Smooth muscle cell (in vitro differentiated cells): Measurements from ENCODE around the gene PEAR1. TPM values are rescaled to one million over a fixed set of nuclear protein-coding genes. Genes with fewer than 3 reads are reported as not detected.

Experiments used
- DNase-seq: peaks from one replicate; lab custom pipeline; 2025; ENCODE audit not compliant: unreplicated experiment; lab: John Stamatoyannopoulos, UW
- H2AFZ ChIP-seq: fragments of 200-600 bp; sonication (generic); 2 replicates; pipeline ENCODE4 v1.6.0; 2016; ENCODE audit warnings: antibody characterized with exemption, low read depth, mild to moderate bottlenecking
- H3F3A ChIP-seq: fragments of 200-600 bp; sonication (generic); 2 replicates; pipeline ENCODE4 v1.6.0; 2017; ENCODE audit warnings: antibody characterized with exemption, low read depth
- H3K27ac ChIP-seq: fragments of 200-600 bp; sonication (generic); 2 replicates; pipeline ENCODE4 v1.5.1; 2016; ENCODE audit warnings: low read depth, mild to moderate bottlenecking
- H3K27me3 ChIP-seq: fragments of 200-600 bp; sonication (generic); 2 replicates; pipeline ENCODE4 v1.6.1; 2016; ENCODE audit warnings: low read depth, mild to moderate bottlenecking
- H3K36me3 ChIP-seq: fragments of 200-600 bp; sonication (generic); 2 replicates; pipeline ENCODE4 v1.5.1; 2016; ENCODE audit warnings: low read depth
- H3K4me1 ChIP-seq: fragments of 200-600 bp; sonication (generic); 2 replicates; pipeline ENCODE4 v1.5.1; 2016; ENCODE audit warnings: low read depth
- H3K4me2 ChIP-seq: fragments of 200-600 bp; sonication (generic); 2 replicates; pipeline ENCODE4 v1.6.0; 2016; ENCODE audit warnings: mild to moderate bottlenecking
- H3K4me3 ChIP-seq: fragments of 200-600 bp; sonication (generic); 2 replicates; pipeline ENCODE4 v1.5.1; 2016; ENCODE audit warnings: mild to moderate bottlenecking
- H3K79me2 ChIP-seq: fragments of 200-600 bp; sonication (generic); 2 replicates; pipeline ENCODE4 v1.6.0; 2016; ENCODE audit warnings: low read depth, mild to moderate bottlenecking
- H3K9ac ChIP-seq: fragments of 200-600 bp; sonication (generic); 2 replicates; pipeline ENCODE4 v1.6.0; 2016; ENCODE audit warnings: low read depth
- H3K9me3 ChIP-seq: fragments of 200-600 bp; sonication (generic); replicated peaks from 2 replicates; pipeline ENCODE4 v1.5.1; 2016; ENCODE audit warnings: low read depth
- H4K20me1 ChIP-seq: fragments of 200-600 bp; sonication (generic); 2 replicates; pipeline ENCODE4 v1.6.0; 2016; ENCODE audit warnings: low read depth
- WGBS: methylation state at CpG from one replicate; pipeline ENCODE4 v1.1.7; 2016; ENCODE audit warnings: low lambda C conversion rate; 5-methylcytosine and 5-hydroxymethylcytosine counted together
- polyA plus RNA-seq: library from polyadenylated mRNA; unstranded; fragments of >200 nt; fragmentation: Nextera tagmentation; extraction: Ambion mirVana; gene quantifications from 2 replicates; pipeline ENCODE4 v1.2.1, GENCODE V29; 2016
- total RNA-seq: library from RNA; depleted of rRNA; stranded (reverse); fragments of >200 nt; gene quantifications from 2 replicates; pipeline ENCODE4 v1.2.3, GENCODE V29; 2014
- TF ChIP-seq, protein P1 (sequence below): fragments of 200-600 bp; sonication (generic); IDR thresholded peaks from 2 replicates; pipeline ENCODE4 v1.5.1; 2017; ENCODE audit warnings: borderline replicate concordance, mild to moderate bottlenecking, antibody characterized with exemption; ENCODE audit not compliant: insufficient read depth, poor library complexity, severe bottlenecking

The PEAR1 gene
- total and polyA plus RNA-seq, 2 experiments from 2014 or later, result 2.3 to 3.7 TPM

DNA sequence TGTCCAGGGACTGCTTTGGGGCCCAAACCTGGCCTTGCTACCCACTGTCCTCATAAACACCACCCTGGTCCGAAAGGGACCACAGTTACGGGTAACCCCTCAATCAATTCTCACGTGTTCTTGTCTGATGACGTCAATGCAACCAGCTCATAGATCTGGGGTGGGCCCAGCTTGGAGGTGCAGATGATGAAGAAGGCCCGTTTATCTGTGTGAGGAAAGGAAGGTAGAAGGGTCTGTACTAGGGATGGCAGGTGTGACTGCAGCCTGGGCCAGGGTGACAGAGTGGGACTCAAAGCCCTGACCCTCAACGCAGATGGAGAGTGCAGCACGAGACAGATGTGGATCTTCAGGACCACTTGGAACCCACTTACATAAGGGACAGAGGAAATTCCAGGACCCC is 49.1 kb downstream of the PEAR1 start:
- TF ChIP-seq, protein P1, sequence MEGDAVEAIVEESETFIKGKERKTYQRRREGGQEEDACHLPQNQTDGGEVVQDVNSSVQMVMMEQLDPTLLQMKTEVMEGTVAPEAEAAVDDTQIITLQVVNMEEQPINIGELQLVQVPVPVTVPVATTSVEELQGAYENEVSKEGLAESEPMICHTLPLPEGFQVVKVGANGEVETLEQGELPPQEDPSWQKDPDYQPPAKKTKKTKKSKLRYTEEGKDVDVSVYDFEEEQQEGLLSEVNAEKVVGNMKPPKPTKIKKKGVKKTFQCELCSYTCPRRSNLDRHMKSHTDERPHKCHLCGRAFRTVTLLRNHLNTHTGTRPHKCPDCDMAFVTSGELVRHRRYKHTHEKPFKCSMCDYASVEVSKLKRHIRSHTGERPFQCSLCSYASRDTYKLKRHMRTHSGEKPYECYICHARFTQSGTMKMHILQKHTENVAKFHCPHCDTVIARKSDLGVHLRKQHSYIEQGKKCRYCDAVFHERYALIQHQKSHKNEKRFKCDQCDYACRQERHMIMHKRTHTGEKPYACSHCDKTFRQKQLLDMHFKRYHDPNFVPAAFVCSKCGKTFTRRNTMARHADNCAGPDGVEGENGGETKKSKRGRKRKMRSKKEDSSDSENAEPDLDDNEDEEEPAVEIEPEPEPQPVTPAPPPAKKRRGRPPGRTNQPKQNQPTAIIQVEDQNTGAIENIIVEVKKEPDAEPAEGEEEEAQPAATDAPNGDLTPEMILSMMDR, result no peak
- WGBS, result 93% methylated on average over 7 of the region's 7 CpGs
- H3K36me3 ChIP-seq, result no peaks in the 10 kb centered on the region

DNA sequence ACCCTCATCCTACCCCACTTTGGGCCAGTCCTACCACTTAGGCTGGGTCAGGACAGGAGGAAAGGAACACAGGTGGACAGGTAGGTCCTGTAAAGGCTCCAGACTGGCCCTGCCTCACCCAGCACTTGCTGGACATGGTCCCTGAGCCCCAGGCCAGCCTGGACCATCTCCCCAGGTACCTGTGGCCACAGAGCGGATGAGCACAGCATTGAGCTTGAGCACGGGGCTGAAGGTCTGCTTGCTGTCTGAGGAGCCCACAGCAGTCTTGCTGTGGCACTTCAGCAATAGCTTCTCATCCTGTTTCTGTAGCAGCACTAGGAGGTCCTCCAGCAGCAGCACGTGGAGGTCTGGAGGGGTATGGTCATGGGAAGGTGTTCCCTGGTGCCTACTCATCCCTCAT is 50.2 kb downstream of the PEAR1 start:
- H3K9ac ChIP-seq, result no peak overlapping the region
- no peak overlapping the region for H3K4me3 ChIP-seq
- 100% methylated on average over 3 of the region's 3 CpGs for WGBS
- H3K27me3 ChIP-seq, result no peaks in the 10 kb centered on the region
- TF ChIP-seq, protein P1, result no peak
- H3F3A ChIP-seq, result no peaks in the 10 kb centered on the region
- H3K36me3 ChIP-seq, result no peaks in the 10 kb centered on the region
- no peak for DNase-seq
- no peak overlapping the region for H2AFZ ChIP-seq
- H3K27ac ChIP-seq, result no peak overlapping the region
- H3K79me2 ChIP-seq, result no peaks in the 10 kb centered on the region
- no peaks in the 10 kb centered on the region for H4K20me1 ChIP-seq
- H3K9me3 ChIP-seq, result no peaks in the 10 kb centered on the region
- no peaks in the 10 kb centered on the region for H3K4me1 ChIP-seq
- H3K4me2 ChIP-seq, result no peak overlapping the region

More for the DNA sequence above, 49.1 kb downstream of the PEAR1 start:
- no peaks in the 10 kb centered on the region for H3F3A ChIP-seq
- no peaks in the 10 kb centered on the region for H3K27me3 ChIP-seq
- H3K79me2 ChIP-seq, result no peaks in the 10 kb centered on the region
- no peak overlapping the region for H3K27ac ChIP-seq
- no peak for DNase-seq
- H3K4me1 ChIP-seq, result no peaks in the 10 kb centered on the region
- H4K20me1 ChIP-seq, result no peaks in the 10 kb centered on the region
- H3K9ac ChIP-seq, result no peak overlapping the region
- H3K4me3 ChIP-seq, result no peak overlapping the region
- no peak overlapping the region for H3K4me2 ChIP-seq
- no peak overlapping the region for H2AFZ ChIP-seq
- no peaks in the 10 kb centered on the region for H3K9me3 ChIP-seq

DNA sequence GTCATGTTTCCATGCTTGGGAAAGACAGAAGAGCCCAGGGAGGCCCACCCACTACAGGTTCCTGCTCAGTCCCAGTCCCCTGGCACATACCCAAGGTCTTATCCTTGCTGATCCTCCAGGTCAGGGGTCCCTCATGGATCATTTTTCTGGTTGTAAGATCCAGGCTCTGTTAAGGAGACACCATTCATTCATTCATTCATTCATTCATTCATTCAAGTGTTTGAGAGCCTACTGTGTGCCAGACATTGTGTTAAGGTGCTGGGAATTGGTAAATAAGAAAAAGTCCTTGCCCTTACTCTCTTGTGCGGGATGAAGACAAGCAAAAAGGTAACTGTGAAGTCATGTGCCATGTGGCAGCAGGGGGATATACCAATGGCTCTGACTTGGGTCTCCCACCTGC is 50.8 kb downstream of the PEAR1 start:
- 100% methylated on average over 1 of the region's 1 CpG for WGBS
- H3K4me3 ChIP-seq, result no peak overlapping the region
- no peaks in the 10 kb centered on the region for H3K27me3 ChIP-seq
- no peaks in the 10 kb centered on the region for H4K20me1 ChIP-seq
- H3K36me3 ChIP-seq, result no peaks in the 10 kb centered on the region
- no peaks in the 10 kb centered on the region for H3F3A ChIP-seq
- H3K27ac ChIP-seq, result no peak overlapping the region
- H3K4me1 ChIP-seq, result no peaks in the 10 kb centered on the region
- no peaks in the 10 kb centered on the region for H3K9me3 ChIP-seq
- no peak for DNase-seq
- no peaks in the 10 kb centered on the region for H3K79me2 ChIP-seq
- H2AFZ ChIP-seq, result no peak overlapping the region
- TF ChIP-seq, protein P1, result no peak
- no peak overlapping the region for H3K9ac ChIP-seq
- no peak overlapping the region for H3K4me2 ChIP-seq

DNA sequence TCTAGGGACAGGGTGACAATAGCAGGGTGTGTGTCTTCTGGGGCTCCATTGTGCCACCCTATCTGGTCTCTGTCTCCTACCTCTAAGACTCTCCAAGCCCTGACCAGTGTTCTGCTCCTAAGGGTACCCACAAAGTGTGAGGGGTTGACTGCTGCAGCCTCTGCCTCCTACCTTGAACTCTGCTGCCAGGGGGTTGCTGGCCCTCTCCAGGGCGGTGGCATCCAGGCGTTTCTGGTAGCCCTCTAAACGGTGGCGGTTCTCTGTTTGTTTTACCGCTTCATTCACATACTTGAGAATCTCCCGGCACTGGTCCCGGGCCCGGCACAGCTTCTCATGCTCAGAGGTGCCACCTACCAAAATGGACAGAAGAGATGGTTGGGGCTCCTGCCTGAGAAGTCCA is 51.3 kb downstream of the PEAR1 start:
- no peak for DNase-seq
- TF ChIP-seq, protein P1, result no peak
- no peaks in the 10 kb centered on the region for H3K36me3 ChIP-seq
- no peaks in the 10 kb centered on the region for H3K9me3 ChIP-seq
- 99% methylated on average over 8 of the region's 8 CpGs for WGBS
- H3K27me3 ChIP-seq, result no peaks in the 10 kb centered on the region
- H3K4me1 ChIP-seq, result no peaks in the 10 kb centered on the region
- H3K4me2 ChIP-seq, result no peak overlapping the region
- no peaks in the 10 kb centered on the region for H4K20me1 ChIP-seq
- no peaks in the 10 kb centered on the region for H3F3A ChIP-seq
- no peaks in the 10 kb centered on the region for H3K79me2 ChIP-seq
- H3K27ac ChIP-seq, result no peak overlapping the region
- H2AFZ ChIP-seq, result no peak overlapping the region
- H3K9ac ChIP-seq, result no peak overlapping the region
- no peak overlapping the region for H3K4me3 ChIP-seq
